Effector CD8-positive, alpha-beta T cell (primary cell): ENCODE measurements around the gene FIZ1.
A peak's percentile ranks its signal among the peaks of the same experiment; 100 is the strongest.

ENCODE experiments used
- DNase-seq: peaks from one replicate; lab custom pipeline; 2025; lab: John Stamatoyannopoulos, UW

Gene FIZ1

GRCh38 chr19:55635856-55636440, 36.6 kb upstream of the FIZ1 start:
- DNase-seq = no peak

DNA sequence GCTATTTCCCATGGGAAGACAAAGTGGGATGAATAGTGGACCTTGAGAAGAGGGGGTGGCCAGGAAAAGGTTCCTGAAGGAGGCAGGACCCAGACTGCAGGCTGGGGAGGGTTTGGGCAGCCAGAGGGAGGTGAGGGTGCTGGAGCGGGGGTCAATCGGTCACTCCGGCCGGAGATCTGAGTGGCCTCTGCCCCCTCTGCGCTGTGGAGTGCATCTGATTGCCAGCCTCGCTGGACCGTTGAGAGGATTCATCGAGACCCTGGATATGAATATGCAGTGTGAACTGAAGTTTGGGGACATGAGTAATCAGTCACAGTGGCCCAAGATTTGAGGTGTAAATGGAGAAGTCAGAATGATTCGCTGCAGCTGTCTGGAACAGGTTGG, 36.0 kb upstream of the FIZ1 start:
- no peak for DNase-seq

DNA sequence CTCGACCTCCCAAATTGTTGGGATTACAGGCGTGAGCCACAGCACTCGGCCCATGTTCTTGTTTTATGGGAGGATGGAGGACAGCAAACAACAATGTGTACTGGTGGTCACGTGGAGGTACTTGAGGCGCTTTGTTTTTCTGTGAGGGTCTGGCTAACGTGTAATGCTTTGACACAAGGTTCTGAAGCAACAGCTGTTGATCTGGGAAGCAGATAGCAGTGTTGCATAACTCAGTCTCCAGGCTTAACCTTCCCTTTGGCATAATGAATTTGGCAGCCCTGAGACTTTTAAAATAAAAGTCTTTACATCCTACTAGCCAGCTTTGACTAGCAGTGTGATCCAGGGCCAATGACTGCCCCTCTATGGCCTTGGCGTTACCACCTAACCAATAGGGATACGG, 34.5 kb upstream of the FIZ1 start:
- DNase-seq = no peak

DNA sequence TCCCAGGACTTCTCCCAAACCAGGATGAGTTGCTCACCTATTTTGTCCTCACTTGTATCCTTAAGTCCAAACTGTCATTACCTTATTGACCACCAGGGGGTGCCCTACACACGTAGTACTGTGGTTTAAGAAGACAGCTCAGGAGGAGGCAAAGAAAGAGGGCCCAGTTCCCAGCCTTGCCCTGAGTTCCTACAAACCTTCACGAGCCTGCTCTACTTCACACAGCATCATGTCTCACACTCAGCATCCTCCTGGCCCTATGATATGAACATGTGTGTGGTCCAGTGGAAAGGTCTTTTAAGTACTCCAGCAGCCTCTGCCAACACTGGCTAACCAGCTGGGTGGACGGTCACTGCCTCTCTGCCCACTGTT, 33.1 kb upstream of the FIZ1 start:
- peak; percentile 89 for DNase-seq

GRCh38 chr19:55626350-55626749, 27.0 kb upstream of the FIZ1 start:
- peak; percentile 35 for DNase-seq

GRCh38 chr19:55625004-55625326, 25.6 kb upstream of the FIZ1 start:
- no peak for DNase-seq

GRCh38 chr19:55624109-55625003, 25.0 kb upstream of the FIZ1 start, which contains the start of gene ZNF784:
Gene ZNF784 (minus strand): TSS chr19:55624566. CDS start chr19:55624561, 5 bp downstream.
- peak; percentile 94 for DNase-seq

DNA sequence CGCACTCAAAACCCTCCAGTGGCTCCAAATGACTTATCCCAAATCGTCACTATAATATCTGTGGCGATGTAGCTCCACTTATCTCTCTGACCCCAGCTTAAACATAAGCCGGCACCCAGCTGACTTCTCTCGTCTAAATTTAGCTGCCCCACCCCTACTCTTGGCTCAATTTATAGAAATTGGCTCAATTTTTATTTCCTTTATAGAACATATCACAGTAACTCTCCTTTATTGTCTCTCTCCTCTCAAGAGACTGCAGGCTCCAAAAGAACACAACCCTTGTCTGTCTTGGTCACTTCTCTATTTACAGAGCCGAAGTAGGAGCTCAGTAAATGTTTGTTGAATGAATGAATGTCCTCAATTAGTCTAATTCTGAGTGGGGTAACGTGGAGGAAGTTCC, 24.2 kb upstream of the FIZ1 start:
- no peak for DNase-seq

- no peak for DNase-seq
Observed at GRCh38 chr19:55623130-55623529, 23.8 kb upstream of the FIZ1 start.

- no peak for DNase-seq
Observed at GRCh38 chr19:55622242-55622969, 23.1 kb upstream of the FIZ1 start.

- no peak for DNase-seq
Observed at GRCh38 chr19:55621673-55622231, 22.4 kb upstream of the FIZ1 start.

DNA sequence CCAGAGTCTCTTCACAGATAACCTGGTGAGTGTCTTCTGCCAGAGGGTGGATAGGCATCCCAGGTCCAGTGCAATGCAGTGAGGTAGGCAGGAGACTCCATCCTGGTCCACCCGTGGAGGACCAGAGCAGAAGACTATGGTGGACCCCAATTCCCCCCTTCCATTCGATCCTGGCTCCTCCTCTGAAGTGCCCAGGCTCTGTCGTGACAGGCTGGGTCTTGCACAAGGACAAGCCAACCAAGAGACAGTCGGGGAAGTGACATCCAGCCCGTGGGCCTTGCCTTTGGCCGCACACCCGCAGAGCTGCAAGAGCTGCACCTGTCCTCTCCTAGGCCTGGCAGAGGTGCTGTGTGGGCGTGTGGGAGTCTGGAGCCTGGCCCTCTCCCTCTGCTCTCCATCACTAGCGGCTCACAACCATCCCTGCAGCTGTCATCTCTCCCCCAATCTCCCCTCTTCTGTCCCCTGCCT, 21.9 kb upstream of the FIZ1 start:
- no peak for DNase-seq

DNA sequence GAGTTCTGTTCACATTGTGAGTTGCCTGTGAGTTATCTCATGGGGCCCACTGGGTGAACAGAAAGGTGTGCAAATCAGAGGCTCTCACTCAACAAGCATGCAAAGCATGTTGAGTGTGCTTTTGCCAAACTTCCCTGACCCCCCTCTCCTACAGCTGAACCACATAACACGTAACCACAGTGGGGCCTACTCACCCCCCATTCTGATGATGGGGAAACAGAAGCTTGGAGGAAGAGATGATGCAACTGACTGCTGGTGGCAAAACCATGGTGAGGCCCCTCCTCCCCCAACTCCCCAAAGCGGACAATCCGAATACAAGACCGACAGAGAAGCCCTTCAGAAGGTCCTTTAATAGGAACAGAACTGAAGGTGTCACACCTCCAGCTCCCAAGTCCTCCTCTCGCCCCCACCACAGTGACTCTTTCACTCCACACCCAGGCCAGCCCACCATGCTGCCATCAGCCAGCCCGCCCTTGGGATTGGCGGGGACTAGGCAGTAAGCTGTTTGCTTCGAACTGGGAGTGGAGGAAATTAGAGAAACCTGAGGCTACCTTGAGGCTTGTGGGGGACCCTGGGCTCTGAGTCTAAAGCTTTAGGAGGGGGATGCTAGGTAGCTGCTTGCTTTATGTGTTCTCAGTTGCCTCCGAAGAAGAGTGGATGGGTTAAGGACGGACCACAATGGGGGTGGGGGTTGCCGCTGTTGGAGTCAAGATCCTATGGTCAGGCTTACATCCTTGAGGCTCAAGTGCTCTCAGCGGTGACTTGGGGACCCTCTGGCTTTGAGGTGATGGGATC, 21.3 kb upstream of the FIZ1 start:
- peak; percentile 18 for DNase-seq

- no peak for DNase-seq
Observed at GRCh38 chr19:55619286-55619685, 20.0 kb upstream of the FIZ1 start.

DNA sequence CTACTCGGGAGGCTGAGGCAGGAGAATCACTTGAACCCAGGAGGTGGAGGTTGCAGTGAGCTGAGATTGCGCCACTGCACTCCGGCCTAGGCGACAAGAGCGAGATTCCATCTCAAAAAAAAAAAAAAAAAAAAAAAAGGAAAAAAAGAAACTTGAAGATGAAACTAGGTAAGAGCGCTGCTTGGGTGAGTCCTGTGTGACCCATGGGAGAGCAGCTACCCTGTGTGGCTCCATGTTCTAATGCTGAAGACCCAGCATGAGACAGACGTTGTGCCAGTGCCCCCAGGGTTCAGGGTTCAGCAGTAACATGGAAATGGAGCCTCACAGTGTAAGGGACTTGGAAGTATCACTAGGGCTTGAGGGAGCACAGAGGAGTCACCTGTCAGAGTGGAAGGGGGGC, 19.1 kb upstream of the FIZ1 start:
- no peak for DNase-seq

DNA sequence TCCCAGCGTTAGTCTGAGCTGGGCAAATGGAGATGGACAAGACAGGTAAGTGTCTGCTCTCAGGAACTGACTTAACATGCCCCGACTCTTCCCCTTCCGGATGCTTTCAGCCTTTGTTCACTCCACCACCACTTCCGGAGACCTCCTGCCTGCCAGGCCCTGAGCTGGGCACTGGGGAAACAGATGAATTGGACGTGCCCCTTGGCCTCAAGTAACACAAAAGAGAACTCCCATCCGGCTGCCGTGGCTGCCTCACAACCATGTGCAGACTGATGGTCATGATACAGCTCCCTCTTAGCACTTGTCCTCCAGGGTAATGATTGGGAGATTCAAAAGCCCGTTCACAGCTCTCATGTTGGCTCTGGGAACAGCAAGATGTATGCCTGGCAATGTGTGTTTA, 18.1 kb upstream of the FIZ1 start:
- DNase-seq = no peak

DNA sequence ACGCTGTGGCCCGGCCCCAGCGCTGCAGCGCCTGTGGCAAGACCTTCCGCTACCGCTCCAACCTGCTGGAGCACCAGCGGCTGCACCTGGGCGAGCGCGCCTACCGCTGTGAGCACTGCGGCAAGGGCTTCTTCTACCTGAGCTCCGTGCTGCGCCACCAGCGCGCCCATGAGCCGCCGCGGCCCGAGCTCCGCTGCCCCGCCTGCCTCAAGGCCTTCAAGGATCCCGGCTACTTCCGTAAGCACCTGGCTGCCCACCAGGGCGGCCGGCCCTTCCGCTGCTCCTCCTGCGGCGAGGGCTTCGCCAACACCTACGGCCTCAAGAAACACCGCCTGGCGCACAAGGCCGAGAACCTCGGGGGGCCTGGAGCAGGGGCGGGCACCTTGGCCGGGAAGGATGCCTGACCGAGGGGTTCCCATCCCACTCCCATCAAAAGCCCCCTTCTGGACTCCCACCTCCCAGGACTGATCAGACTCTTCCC, 17.1 kb upstream of the FIZ1 start:
- no peak for DNase-seq

GRCh38 chr19:55615543-55616394, 16.5 kb upstream of the FIZ1 start:
- no peak for DNase-seq

- no peak for DNase-seq
Observed at GRCh38 chr19:55614711-55615542, 15.6 kb upstream of the FIZ1 start.
